Neuronal stem cell (in vitro differentiated cells): ENCODE results near the gene DRG1.

Source experiments
- DNase-seq: peaks from one replicate; pipeline ENCODE4 v3.0.0-alpha.2; 2013; ENCODE audit warnings: low spot score
- H2AFZ ChIP-seq: one replicate; pipeline ENCODE4 v1.6.1; 2013; ENCODE audit warnings: mild to moderate bottlenecking, low read length, inconsistent platforms
- H2AK5ac ChIP-seq: 2 replicates; pipeline ENCODE4 v1.6.1; 2013; ENCODE audit warnings: low read depth, mild to moderate bottlenecking, inconsistent platforms, low read length, moderate library complexity, mixed read lengths
- H2BK120ac ChIP-seq: 2 replicates; pipeline ENCODE4 v1.6.1; 2013; ENCODE audit warnings: low read depth, mild to moderate bottlenecking, inconsistent platforms, low read length, moderate library complexity, mixed read lengths
- H2BK12ac ChIP-seq: one replicate; pipeline ENCODE4 v1.6.1; 2013; ENCODE audit warnings: low read length, inconsistent platforms
- H2BK15ac ChIP-seq: 2 replicates; pipeline ENCODE4 v1.6.1; 2013; ENCODE audit warnings: mild to moderate bottlenecking, low read length, inconsistent platforms, mixed read lengths
- H2BK5ac ChIP-seq: one replicate; pipeline ENCODE4 v1.6.1; 2013; ENCODE audit warnings: inconsistent platforms, mild to moderate bottlenecking, low read length, moderate library complexity
- H3K14ac ChIP-seq: one replicate; pipeline ENCODE4 v1.6.1; 2013; ENCODE audit warnings: low read length, inconsistent platforms
- H3K18ac ChIP-seq: 2 replicates; pipeline ENCODE4 v1.6.1; 2013; ENCODE audit warnings: low read length, inconsistent platforms
- H3K23ac ChIP-seq: 2 replicates; pipeline ENCODE4 v1.6.1; 2013; ENCODE audit warnings: low read depth, mild to moderate bottlenecking, mixed read lengths, low read length, inconsistent platforms; ENCODE audit not compliant: poor library complexity
- H3K27ac ChIP-seq: replicated peaks from 3 replicates; pipeline ENCODE4 v1.5.1; 2013; ENCODE audit warnings: low read length, inconsistent platforms
- H3K27me3 ChIP-seq, 3 experiments: 2 replicates each; pipeline ENCODE4 v1.6.1; 2013; ENCODE audit warnings: low read length in 3 of 3, mild to moderate bottlenecking in 2 of 3, inconsistent platforms in 1 of 3, low read depth in 1 of 3, mixed read lengths in 1 of 3, moderate library complexity in 1 of 3; ENCODE audit not compliant: control insufficient read depth in 3 of 3, insufficient read depth in 3 of 3
- H3K36me3 ChIP-seq, 2 donors: replicated peaks in 1 of 2; 2 replicates each; pipeline ENCODE4 v1.6.1; 2013; ENCODE audit warnings: low read length in 2 of 2; ENCODE audit not compliant: control insufficient read depth in 2 of 2, insufficient read depth in 2 of 2
- H3K4ac ChIP-seq: 2 replicates; pipeline ENCODE4 v1.6.1; 2013; ENCODE audit warnings: inconsistent platforms, mild to moderate bottlenecking, low read length, moderate library complexity
- H3K4me1 ChIP-seq, 2 donors: 1 replicate in 1 of 2; 2 replicates in 1 of 2; pipeline ENCODE4 v1.6.1; 2013; ENCODE audit warnings: low read length in 2 of 2, low read depth in 1 of 2; ENCODE audit not compliant: control insufficient read depth in 2 of 2, insufficient read depth in 1 of 2
- H3K4me2 ChIP-seq: one replicate; pipeline ENCODE4 v1.6.1; 2013; ENCODE audit warnings: mild to moderate bottlenecking, low read length, inconsistent platforms; ENCODE audit not compliant: insufficient read depth, poor library complexity, severe bottlenecking
- H3K4me3 ChIP-seq, 2 donors: 2 replicates each; pipeline ENCODE4 v1.5.1; 2013; ENCODE audit warnings: low read length in 2 of 2, mild to moderate bottlenecking in 2 of 2, inconsistent platforms in 1 of 2, moderate library complexity in 1 of 2
- H3K79me1 ChIP-seq: one replicate; pipeline ENCODE4 v1.6.1; 2013; ENCODE audit warnings: low read depth, mild to moderate bottlenecking, inconsistent platforms, low read length, moderate library complexity
- H3K9ac ChIP-seq: one replicate; pipeline ENCODE4 v1.6.1; 2013; ENCODE audit warnings: mild to moderate bottlenecking, low read depth, low read length, inconsistent platforms; ENCODE audit not compliant: poor library complexity
- H3K9me3 ChIP-seq, 2 donors: replicated peaks in 1 of 2; 2 replicates each; pipeline versions ENCODE3 to v1.6.1; 2013; ENCODE audit warnings: low read length in 2 of 2, mild to moderate bottlenecking in 2 of 2, inconsistent platforms in 1 of 2, low read depth in 1 of 2, mixed read lengths in 1 of 2, moderate library complexity in 1 of 2; ENCODE audit not compliant: control insufficient read depth in 2 of 2, insufficient read depth in 1 of 2
- H4K8ac ChIP-seq: one replicate; pipeline ENCODE4 v1.6.1; 2013; ENCODE audit warnings: low read depth, mild to moderate bottlenecking, inconsistent platforms, low read length, moderate library complexity
- H4K91ac ChIP-seq: one replicate; pipeline ENCODE4 v1.6.1; 2013; ENCODE audit warnings: low read length, low read depth, mild to moderate bottlenecking, inconsistent platforms; ENCODE audit not compliant: poor library complexity
- WGBS, 2 donors: extraction: QIAGEN DNeasy Blood & Tissue Kit; methylation state at CpG; one replicate each; pipeline ENCODE4 v1.1.7; 2013; ENCODE audit warnings: missing lambda C conversion rate in 2 of 2, mixed read lengths in 1 of 2; ENCODE audit not compliant: insufficient read length in 2 of 2, insufficient replicate concordance in 1 of 2; ENCODE audit errors: extremely low coverage in 2 of 2; 5-methylcytosine and 5-hydroxymethylcytosine counted together

The DRG1 gene

DNA sequence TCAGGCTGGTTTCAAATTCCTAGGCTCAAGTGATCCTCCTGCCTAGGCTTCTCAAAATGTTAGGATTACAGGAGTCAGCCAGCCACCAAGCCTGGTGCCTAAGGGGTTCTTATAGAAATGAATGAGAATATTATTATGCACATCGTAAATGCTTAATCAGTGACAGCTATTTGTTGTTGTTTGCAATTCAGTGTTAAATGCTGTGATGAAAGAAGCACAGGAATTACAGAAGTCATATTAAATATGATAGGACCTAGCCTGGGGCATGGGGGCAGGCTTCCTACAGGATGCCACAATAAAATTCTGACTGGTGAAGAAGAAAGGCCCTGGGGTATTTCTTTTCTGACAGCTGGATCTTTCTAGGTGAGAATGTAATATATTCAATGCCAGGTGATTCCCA, 39.4 kb upstream of the DRG1 start:
- H2BK15ac ChIP-seq, result no peak overlapping the region
- no peaks in the 10 kb centered on the region for H3K9me3 ChIP-seq
- no peaks in the 10 kb centered on the region for H3K27me3 ChIP-seq
- H2BK5ac ChIP-seq, result no peak overlapping the region
- no peaks in the 10 kb centered on the region for H3K79me1 ChIP-seq
- H3K36me3 ChIP-seq, result no peaks in the 10 kb centered on the region
- H3K4me3 ChIP-seq, result no peak overlapping the region
- H2AFZ ChIP-seq, result no peak overlapping the region
- H2BK12ac ChIP-seq, result no peak overlapping the region
- WGBS, 2 donors, result no CpG with 5 or more reads among the region's 1 CpG
- H3K27ac ChIP-seq, result no peak overlapping the region
- H3K23ac ChIP-seq, result no peak overlapping the region
- H3K14ac ChIP-seq, result no peak overlapping the region
- H3K9ac ChIP-seq, result no peak overlapping the region
- no peak overlapping the region for H2AK5ac ChIP-seq
- H4K91ac ChIP-seq, result no peak overlapping the region
- DNase-seq, result no peak
- no peak overlapping the region for H3K4me2 ChIP-seq
- H3K4me1 ChIP-seq, result no peaks in the 10 kb centered on the region
- no peak overlapping the region for H3K4ac ChIP-seq
- no peak overlapping the region for H3K18ac ChIP-seq
- H4K8ac ChIP-seq, result no peak overlapping the region
- H2BK120ac ChIP-seq, result no peak overlapping the region

DNA sequence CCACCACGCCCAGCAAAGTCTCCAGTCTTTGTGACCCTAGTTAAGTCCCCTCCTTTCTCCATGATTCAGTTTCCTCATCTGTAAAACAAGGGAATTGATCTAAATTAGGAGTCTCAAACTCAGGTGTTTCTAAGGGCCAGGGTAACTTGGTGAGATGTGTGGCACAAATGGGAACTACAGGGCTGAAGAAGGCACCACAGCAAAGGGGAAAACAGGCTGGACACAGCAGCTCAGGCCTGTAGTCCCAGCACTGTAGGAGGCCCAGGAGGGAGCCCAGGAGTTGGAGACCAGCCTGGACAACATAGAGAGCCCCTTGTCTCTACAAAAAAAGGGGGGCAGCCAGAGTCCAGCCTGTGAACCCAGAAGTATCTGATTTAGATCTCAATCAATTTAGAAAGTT, 37.7 kb upstream of the DRG1 start:
- no peak overlapping the region for H3K4me3 ChIP-seq
- no peak overlapping the region for H3K27ac ChIP-seq
- no peak overlapping the region for H2BK5ac ChIP-seq
- no peak overlapping the region for H3K4ac ChIP-seq
- no peaks in the 10 kb centered on the region for H3K4me1 ChIP-seq
- no peak overlapping the region for H3K14ac ChIP-seq
- H3K9me3 ChIP-seq, result no peaks in the 10 kb centered on the region
- H4K91ac ChIP-seq, result no peak overlapping the region
- no peaks in the 10 kb centered on the region for H3K79me1 ChIP-seq
- H2BK120ac ChIP-seq, result no peak overlapping the region
- no peak overlapping the region for H3K9ac ChIP-seq
- no CpG with 5 or more reads among the region's 1 CpG for WGBS, 2 donors
- no peak overlapping the region for H2AFZ ChIP-seq
- H3K36me3 ChIP-seq, result no peaks in the 10 kb centered on the region
- no peak overlapping the region for H2BK12ac ChIP-seq
- no peak overlapping the region for H2BK15ac ChIP-seq
- H2AK5ac ChIP-seq, result no peak overlapping the region
- no peak overlapping the region for H4K8ac ChIP-seq
- no peaks in the 10 kb centered on the region for H3K27me3 ChIP-seq
- no peak overlapping the region for H3K4me2 ChIP-seq
- no peak for DNase-seq
- no peak overlapping the region for H3K18ac ChIP-seq
- no peak overlapping the region for H3K23ac ChIP-seq

DNA sequence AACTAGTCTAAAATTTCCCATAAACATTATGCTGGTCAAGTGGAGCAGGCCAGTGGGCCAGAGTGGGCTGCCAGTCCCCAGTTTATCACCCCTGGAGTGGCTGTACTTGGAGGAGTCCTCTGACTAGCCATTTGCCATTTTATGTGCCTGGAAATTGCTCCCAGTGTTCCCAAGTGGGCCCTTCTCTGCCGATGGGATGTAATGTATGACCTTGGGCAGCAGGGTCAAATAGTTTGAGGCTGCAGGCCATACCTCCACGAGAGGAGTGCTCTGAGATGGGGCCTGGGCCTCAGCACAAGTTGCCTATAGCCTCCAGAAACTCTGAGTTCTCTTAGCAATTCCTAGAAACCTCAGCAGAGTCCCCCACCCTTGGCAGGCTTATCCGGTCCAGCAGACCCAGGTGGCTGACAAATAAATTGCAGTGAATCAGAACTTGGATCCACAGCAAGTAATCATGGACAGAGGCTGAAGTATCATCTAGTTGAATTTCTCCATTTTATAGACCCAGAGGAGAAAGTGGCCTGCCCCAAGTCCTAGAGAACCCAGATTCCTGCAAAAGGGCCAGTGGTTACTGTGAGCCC, 35.4 kb upstream of the DRG1 start:
- DNase-seq, result no peak
- Histone ChIP-seq H3K9me3 (no peaks in the 10 kb centered on the region), H3K4me1 (no peaks in the 10 kb centered on the region), H2BK12ac (no peak overlapping the region), H3K4ac (no peak overlapping the region), H3K9ac (no peak overlapping the region), H3K14ac (no peak overlapping the region), H3K4me2 (no peak overlapping the region), H2AFZ (peak overlapping the region; percentile 29), H2BK120ac (no peak overlapping the region), H3K27ac (no peak overlapping the region), H3K36me3 (no peaks in the 10 kb centered on the region), H2BK5ac (no peak overlapping the region), H4K91ac (no peak overlapping the region), H3K18ac (no peak overlapping the region), H2BK15ac (no peak overlapping the region), H2AK5ac (no peak overlapping the region), H3K79me1 (no peaks in the 10 kb centered on the region), H3K27me3 (no peaks in the 10 kb centered on the region), H4K8ac (no peak overlapping the region), H3K23ac (no peak overlapping the region), H3K4me3 (no peak overlapping the region)
- no CpG with 5 or more reads among the region's 3 CpGs for WGBS, 2 donors

DNA sequence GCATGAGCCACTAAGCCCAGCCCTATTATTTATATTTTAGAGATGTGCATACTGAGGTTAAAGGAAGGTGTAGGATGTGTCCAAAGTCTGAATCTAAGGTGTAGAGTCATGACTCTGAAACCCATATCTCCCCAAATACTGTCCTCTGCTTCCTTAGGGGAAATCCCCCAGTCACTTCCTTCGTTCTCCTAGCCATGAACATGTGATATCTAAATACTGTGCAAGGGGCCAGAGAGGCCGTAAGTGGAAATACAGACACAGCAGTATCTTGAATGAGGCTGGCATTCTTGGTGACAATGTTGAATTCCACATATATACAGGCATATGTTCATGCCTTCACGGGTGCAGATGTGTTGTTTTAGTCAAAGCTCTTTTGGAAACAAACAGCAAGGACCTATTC, 32.0 kb upstream of the DRG1 start:
- H3K4me1 ChIP-seq, result no peaks in the 10 kb centered on the region
- H2AFZ ChIP-seq, result no peak overlapping the region
- H3K4me3 ChIP-seq, result no peak overlapping the region
- no peak overlapping the region for H3K14ac ChIP-seq
- H3K27ac ChIP-seq, result no peak overlapping the region
- no peaks in the 10 kb centered on the region for H3K9me3 ChIP-seq
- H2BK120ac ChIP-seq, result no peak overlapping the region
- no peak overlapping the region for H2BK12ac ChIP-seq
- no peak for DNase-seq
- no peaks in the 10 kb centered on the region for H3K79me1 ChIP-seq
- H3K9ac ChIP-seq, result no peak overlapping the region
- no peak overlapping the region for H2BK5ac ChIP-seq
- no peak overlapping the region for H4K8ac ChIP-seq
- no peak overlapping the region for H3K18ac ChIP-seq
- no peaks in the 10 kb centered on the region for H3K36me3 ChIP-seq
- no peak overlapping the region for H2AK5ac ChIP-seq
- H3K4ac ChIP-seq, result no peak overlapping the region
- no peak overlapping the region for H2BK15ac ChIP-seq
- H3K27me3 ChIP-seq, result no peaks in the 10 kb centered on the region
- no peak overlapping the region for H3K23ac ChIP-seq
- H3K4me2 ChIP-seq, result no peak overlapping the region
- H4K91ac ChIP-seq, result no peak overlapping the region
- no CpG with 5 or more reads among the region's 3 CpGs for WGBS, 2 donors
